ENCODE measurements around the gene GTPBP2.

DNA sequence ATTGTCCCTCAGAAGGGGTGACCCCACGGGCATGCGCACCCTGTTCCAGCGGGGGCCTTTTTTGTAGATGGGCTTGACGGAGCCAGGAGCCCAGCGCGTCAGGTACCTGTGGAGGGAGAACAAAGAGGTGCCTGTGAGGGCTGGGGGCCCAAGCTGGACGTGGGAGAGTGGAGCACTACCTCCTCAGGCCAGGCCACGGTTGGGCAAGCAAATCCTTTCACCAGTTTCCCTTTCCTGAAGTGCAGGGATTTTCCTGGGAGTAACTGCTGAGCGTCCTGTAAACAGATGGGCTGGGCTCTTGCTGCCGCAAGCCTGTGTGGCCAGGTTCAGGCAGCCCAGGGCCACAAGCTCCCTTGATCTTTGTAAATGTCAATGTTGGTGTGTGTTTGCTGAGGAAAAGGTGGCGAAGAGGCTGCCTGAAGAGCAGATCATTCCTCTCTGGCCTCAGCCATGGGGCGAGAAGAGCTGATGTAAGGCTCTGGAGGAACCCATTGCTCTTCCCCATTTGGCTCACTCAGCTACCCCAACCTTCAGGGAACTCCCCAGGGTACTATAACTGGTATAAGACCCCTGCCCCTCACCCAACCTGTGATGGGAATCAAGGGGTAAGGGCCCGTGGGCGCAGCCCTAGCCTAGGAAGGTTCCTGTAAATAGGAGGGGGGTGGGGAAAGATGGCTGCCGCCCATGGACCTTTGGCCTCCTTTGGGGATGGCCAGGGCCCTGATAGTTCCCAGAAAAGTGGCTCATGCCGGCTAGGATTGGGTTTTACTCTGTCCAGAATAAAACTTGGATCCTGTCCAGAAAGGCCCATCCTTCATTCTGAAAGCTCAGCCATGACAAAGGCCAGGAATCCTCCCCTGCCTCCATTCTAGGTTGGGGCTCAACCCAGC lies 43.0 kb upstream of the GTPBP2 start:
- TF ChIP-seq, protein P1, sequence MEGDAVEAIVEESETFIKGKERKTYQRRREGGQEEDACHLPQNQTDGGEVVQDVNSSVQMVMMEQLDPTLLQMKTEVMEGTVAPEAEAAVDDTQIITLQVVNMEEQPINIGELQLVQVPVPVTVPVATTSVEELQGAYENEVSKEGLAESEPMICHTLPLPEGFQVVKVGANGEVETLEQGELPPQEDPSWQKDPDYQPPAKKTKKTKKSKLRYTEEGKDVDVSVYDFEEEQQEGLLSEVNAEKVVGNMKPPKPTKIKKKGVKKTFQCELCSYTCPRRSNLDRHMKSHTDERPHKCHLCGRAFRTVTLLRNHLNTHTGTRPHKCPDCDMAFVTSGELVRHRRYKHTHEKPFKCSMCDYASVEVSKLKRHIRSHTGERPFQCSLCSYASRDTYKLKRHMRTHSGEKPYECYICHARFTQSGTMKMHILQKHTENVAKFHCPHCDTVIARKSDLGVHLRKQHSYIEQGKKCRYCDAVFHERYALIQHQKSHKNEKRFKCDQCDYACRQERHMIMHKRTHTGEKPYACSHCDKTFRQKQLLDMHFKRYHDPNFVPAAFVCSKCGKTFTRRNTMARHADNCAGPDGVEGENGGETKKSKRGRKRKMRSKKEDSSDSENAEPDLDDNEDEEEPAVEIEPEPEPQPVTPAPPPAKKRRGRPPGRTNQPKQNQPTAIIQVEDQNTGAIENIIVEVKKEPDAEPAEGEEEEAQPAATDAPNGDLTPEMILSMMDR (IDR thresholded peaks at IDR 0.05 in 2 of 3, conservative IDR thresholded peaks at IDR 0.05 in 1 of 3; ENCODE audit: control insufficient read depth in 2 of 3, extremely low read depth in 1 of 3, insufficient read depth in 1 of 3, low read depth in 3 of 3, low read length in 3 of 3): no peak
- no peak for TF ChIP-seq FOS (IDR thresholded peaks at IDR 0.05; ENCODE audit: borderline replicate concordance, extremely low read depth, insufficient read length)
- no peak for TF ChIP-seq TCF12 (IDR thresholded peaks at IDR 0.05; ENCODE audit: low read depth, low read length)
- TF ChIP-seq CEBPB (IDR thresholded peaks at IDR 0.05; ENCODE audit: borderline replicate concordance in 1 of 2, low read depth in 2 of 2, low read length in 2 of 2): no peak
- TF ChIP-seq TAF1 (IDR thresholded peaks at IDR 0.05; ENCODE audit: borderline replicate concordance, low read depth, low read length): no peak
- TF ChIP-seq, protein P2, sequence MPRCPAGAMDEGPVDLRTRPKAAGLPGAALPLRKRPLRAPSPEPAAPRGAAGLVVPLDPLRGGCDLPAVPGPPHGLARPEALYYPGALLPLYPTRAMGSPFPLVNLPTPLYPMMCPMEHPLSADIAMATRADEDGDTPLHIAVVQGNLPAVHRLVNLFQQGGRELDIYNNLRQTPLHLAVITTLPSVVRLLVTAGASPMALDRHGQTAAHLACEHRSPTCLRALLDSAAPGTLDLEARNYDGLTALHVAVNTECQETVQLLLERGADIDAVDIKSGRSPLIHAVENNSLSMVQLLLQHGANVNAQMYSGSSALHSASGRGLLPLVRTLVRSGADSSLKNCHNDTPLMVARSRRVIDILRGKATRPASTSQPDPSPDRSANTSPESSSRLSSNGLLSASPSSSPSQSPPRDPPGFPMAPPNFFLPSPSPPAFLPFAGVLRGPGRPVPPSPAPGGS (IDR thresholded peaks at IDR 0.05; ENCODE audit: borderline replicate concordance, insufficient read depth, low read depth, low read length, poor library complexity, severe bottlenecking): no peak
- TF ChIP-seq SIN3A (IDR thresholded peaks at IDR 0.05; ENCODE audit: low read depth, low read length): no peak
- no peak for TF ChIP-seq RAD21 (IDR thresholded peaks at IDR 0.05; ENCODE audit: insufficient read depth, low read depth, low read length)
- no peak for TF ChIP-seq POLR2AphosphoS5 (IDR thresholded peaks at IDR 0.05; ENCODE audit: low read length)
- TF ChIP-seq POLR2A (IDR thresholded peaks at IDR 0.05; ENCODE audit: low read depth, low read length): 0 out of 2 replicates have a peak, but pooled peaks have one; percentile 2
- no peak for TF ChIP-seq EZH2 (IDR thresholded peaks at IDR 0.05; ENCODE audit: borderline replicate concordance, control insufficient read depth, low read depth, low read length)
- no peak for TF ChIP-seq RAD51 (IDR thresholded peaks at IDR 0.05)
- TF ChIP-seq, protein P3, sequence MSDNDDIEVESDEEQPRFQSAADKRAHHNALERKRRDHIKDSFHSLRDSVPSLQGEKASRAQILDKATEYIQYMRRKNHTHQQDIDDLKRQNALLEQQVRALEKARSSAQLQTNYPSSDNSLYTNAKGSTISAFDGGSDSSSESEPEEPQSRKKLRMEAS (IDR thresholded peaks at IDR 0.05; ENCODE audit: low read depth, low read length): no peak

Data from GM12878 (cell line).